Hepatocyte (in vitro differentiated cells): Measurements from ENCODE around the gene MACROD2. TPM values are rescaled to one million over a fixed set of nuclear protein-coding genes. Genes with fewer than 3 reads are reported as not detected.
A peak's percentile ranks its signal among the peaks of the same experiment; 100 is the strongest.

Experiments used
- DNase-seq: peaks from one replicate; pipeline ENCODE4 v3.0.0-alpha.2; 2016; ENCODE audit warnings: low spot score
- H2AFZ ChIP-seq: fragments of 200-600 bp; sonication (generic); 2 replicates; pipeline ENCODE4 v1.6.0; 2016; ENCODE audit warnings: antibody characterized with exemption, mild to moderate bottlenecking
- H3K27ac ChIP-seq: fragments of 200-600 bp; sonication (generic); 2 replicates; pipeline ENCODE4 v1.5.1; 2016; ENCODE audit warnings: mild to moderate bottlenecking
- H3K27me3 ChIP-seq: fragments of 200-600 bp; sonication (generic); 2 replicates; pipeline ENCODE4 v1.6.1; 2016
- H3K36me3 ChIP-seq: fragments of 200-600 bp; sonication (generic); replicated peaks from 2 replicates; pipeline ENCODE4 v1.5.1; 2016; ENCODE audit warnings: low read depth; ENCODE audit not compliant: insufficient read depth
- H3K4me1 ChIP-seq: fragments of 200-600 bp; sonication (generic); 2 replicates; pipeline ENCODE4 v1.5.1; 2016; ENCODE audit warnings: mild to moderate bottlenecking, moderate library complexity; ENCODE audit not compliant: insufficient read depth
- H3K4me2 ChIP-seq: fragments of 200-600 bp; sonication (generic); 2 replicates; pipeline ENCODE4 v1.6.0; 2016
- H3K4me3 ChIP-seq: fragments of 200-600 bp; sonication (generic); 2 replicates; pipeline ENCODE4 v1.5.1; 2016; ENCODE audit warnings: mild to moderate bottlenecking
- H3K79me2 ChIP-seq: fragments of 200-600 bp; sonication (generic); 2 replicates; pipeline ENCODE4 v1.6.0; 2017; ENCODE audit warnings: mild to moderate bottlenecking
- H3K9me2 ChIP-seq: fragments of 200-600 bp; sonication (generic); replicated peaks from 2 replicates; pipeline ENCODE4 v1.6.0; 2017; ENCODE audit warnings: mild to moderate bottlenecking; ENCODE audit not compliant: insufficient read depth
- H3K9me3 ChIP-seq: fragments of 200-600 bp; sonication (generic); 2 replicates; pipeline ENCODE4 v1.5.1; 2016; ENCODE audit warnings: low read depth, mild to moderate bottlenecking
- H4K20me1 ChIP-seq: fragments of 200-600 bp; sonication (generic); 2 replicates; pipeline ENCODE4 v1.6.0; 2016; ENCODE audit warnings: mild to moderate bottlenecking; ENCODE audit not compliant: insufficient read depth, poor library complexity, severe bottlenecking
- CTCF ChIP-seq: fragments of 200-600 bp; sonication (generic); IDR thresholded peaks from 2 replicates; pipeline ENCODE4 v1.5.1; 2016; ENCODE audit warnings: antibody characterized with exemption, mild to moderate bottlenecking; ENCODE audit not compliant: poor library complexity
- EZH2 ChIP-seq: fragments of 200-600 bp; sonication (generic); IDR thresholded peaks from 2 replicates; pipeline ENCODE4 v1.6.1; 2016; ENCODE audit warnings: antibody characterized with exemption, mild to moderate bottlenecking, borderline replicate concordance
- EZH2phosphoT487 ChIP-seq: fragments of 200-600 bp; sonication (generic); IDR thresholded peaks from one replicate; pipeline ENCODE4 v1.6.1; 2018; ENCODE audit warnings: antibody characterized with exemption, mild to moderate bottlenecking, low read depth, moderate library complexity; ENCODE audit not compliant: unreplicated experiment, severe bottlenecking
- WGBS: methylation state at CpG from one replicate; pipeline ENCODE4 v1.1.6; 2016; ENCODE audit warnings: low lambda C conversion rate; ENCODE audit errors: missing lambda C conversion rate; 5-methylcytosine and 5-hydroxymethylcytosine counted together
- polyA plus RNA-seq: library from polyadenylated mRNA; unstranded; fragments of >200 nt; fragmentation: Nextera tagmentation; extraction: Ambion mirVana; gene quantifications from 2 replicates; pipeline ENCODE4 v1.2.1, GENCODE V29; 2016
- total RNA-seq: library from RNA; depleted of rRNA; stranded (reverse); fragments of >200 nt; gene quantifications from 2 replicates; pipeline ENCODE4 v1.2.3, GENCODE V29; 2014

MACROD2 gene
- total and polyA plus RNA-seq, 2 experiments from 2014 or later: 2.4 to 3.1 TPM

GRCh38 chr20:14410869-14411555 lies 415.7 kb downstream of the MACROD2 start:
- Histone ChIP-seq H3K4me1 (peaks cover 27% of the 10 kb centered on the region), H3K4me3 (no peak overlapping the region), H4K20me1 (no peaks in the 10 kb centered on the region), H3K9me2 (no peaks in the 10 kb centered on the region), H3K9me3 (no peaks in the 10 kb centered on the region), H3K79me2 (no peaks in the 10 kb centered on the region), H3K36me3 (no peaks in the 10 kb centered on the region), H3K4me2 (no peak overlapping the region), H3K27me3 (no peaks in the 10 kb centered on the region), H2AFZ (no peak overlapping the region), H3K27ac (no peak overlapping the region)
- WGBS: 76% methylated on average over 3 of the region's 3 CpGs
- TF ChIP-seq EZH2 (no peak), EZH2phosphoT487 (no peak), CTCF (no peak)
- no peak for DNase-seq

- no peak overlapping the region for H3K27ac ChIP-seq
- 51% methylated on average over 5 of the region's 5 CpGs for WGBS
- no peak for TF ChIP-seq EZH2phosphoT487
- no peak for TF ChIP-seq CTCF
- TF ChIP-seq EZH2: no peak
- no peak for DNase-seq
- H3K4me3 ChIP-seq: no peak overlapping the region
- peaks cover 22% of the 10 kb centered on the region for H3K4me1 ChIP-seq
- no peaks in the 10 kb centered on the region for H3K36me3 ChIP-seq
- H3K9me2 ChIP-seq: no peaks in the 10 kb centered on the region
- H3K79me2 ChIP-seq: no peaks in the 10 kb centered on the region
- no peaks in the 10 kb centered on the region for H3K27me3 ChIP-seq
- no peak overlapping the region for H2AFZ ChIP-seq
- H4K20me1 ChIP-seq: no peaks in the 10 kb centered on the region
- no peak overlapping the region for H3K4me2 ChIP-seq
- no peaks in the 10 kb centered on the region for H3K9me3 ChIP-seq
These were observed 416.9 kb downstream of the MACROD2 start for GRCh38 chr20:14412065-14412681.

GRCh38 chr20:14413835-14414234 lies 418.5 kb downstream of the MACROD2 start:
- H3K27ac ChIP-seq: peak overlapping the region; percentile 72
- H2AFZ ChIP-seq: no peak overlapping the region
- H3K4me2 ChIP-seq: no peak overlapping the region

More at GRCh38 chr20:14413835-14414234, 418.5 kb downstream of the MACROD2 start:
- no peaks in the 10 kb centered on the region for H3K9me2 ChIP-seq
- no peak for DNase-seq
- 67% methylated on average over 3 of the region's 3 CpGs for WGBS
- no peaks in the 10 kb centered on the region for H4K20me1 ChIP-seq
- H3K79me2 ChIP-seq: no peaks in the 10 kb centered on the region
- no peaks in the 10 kb centered on the region for H3K9me3 ChIP-seq
- H3K4me1 ChIP-seq: peaks cover 14% of the 10 kb centered on the region
- no peak for TF ChIP-seq EZH2phosphoT487
- no peak for TF ChIP-seq CTCF
- no peak for TF ChIP-seq EZH2
- no peak overlapping the region for H3K4me3 ChIP-seq
- H3K36me3 ChIP-seq: no peaks in the 10 kb centered on the region
- H3K27me3 ChIP-seq: no peaks in the 10 kb centered on the region
